ENCODE data around the gene SOHLH2.

Gene SOHLH2

DNA sequence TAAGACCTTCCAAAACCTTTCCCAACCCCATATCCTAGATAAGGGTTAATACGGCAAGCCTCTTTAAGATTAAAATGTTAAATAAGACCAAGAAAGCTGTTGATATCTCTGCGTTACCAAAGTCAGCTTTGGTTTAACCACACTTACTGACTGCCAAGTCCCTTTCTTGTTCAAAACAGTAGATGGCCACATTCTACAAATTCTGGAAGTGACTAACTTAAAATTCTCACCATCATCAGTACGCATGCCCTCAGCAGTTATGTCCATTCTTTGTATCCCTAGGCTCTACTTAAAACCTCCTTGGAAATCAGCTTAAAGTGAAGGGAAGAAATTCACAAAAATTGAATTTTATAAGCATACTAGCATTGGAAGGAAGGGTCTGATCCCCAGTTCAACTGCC lies 23.6 kb downstream of the SOHLH2 start:
- in situ Hi-C loops (cut with MboI; ENCODE audit: low sequenced_read_pairs): no loop called here

DNA sequence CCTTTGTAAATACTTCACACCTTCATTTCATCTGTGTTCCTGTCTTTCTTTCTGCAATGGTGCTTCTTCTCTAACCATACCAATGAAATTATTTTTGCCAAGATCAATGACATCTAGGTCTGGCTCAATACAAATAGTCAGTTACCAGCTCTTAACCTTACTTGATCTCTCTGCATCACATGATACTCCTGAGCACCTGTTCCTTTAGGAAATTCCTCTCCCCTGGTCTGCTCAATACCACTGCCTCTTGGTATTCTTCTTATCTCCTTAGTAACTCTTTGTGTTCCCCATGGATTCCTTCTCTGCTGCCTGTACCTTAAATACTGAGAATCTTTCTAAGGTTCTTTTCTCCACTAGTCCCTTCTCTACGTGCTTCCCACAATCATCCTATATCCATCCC lies 25.9 kb downstream of the SOHLH2 start:
- in situ Hi-C loops (cut with MboI; ENCODE audit: low sequenced_read_pairs): no loop called here

GRCh38 chr13:36183901-36184300 lies 30.5 kb downstream of the SOHLH2 start:
- in situ Hi-C loops (cut with MboI; ENCODE audit: low sequenced_read_pairs): no loop called here

DNA sequence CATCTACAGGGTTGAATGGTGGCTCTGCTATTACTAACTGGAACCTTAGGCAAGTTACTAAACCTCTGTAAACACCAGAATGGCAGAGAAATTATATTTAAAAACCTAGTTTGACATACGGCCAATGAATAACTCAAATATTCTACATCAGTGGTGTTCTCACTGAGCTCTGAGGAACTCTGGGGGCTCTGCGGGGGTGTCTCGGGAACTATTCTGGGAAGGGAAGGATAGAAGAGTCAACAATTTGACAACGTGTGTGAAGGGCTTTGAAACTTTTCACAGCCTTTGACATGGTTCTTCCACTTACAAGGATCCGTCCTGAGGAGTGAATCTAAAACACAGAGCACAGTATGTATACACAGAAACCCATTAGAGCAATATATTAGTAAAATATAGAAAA lies 38.7 kb downstream of the SOHLH2 start:
- in situ Hi-C loops (cut with MboI; ENCODE audit: low sequenced_read_pairs): no loop called here

DNA sequence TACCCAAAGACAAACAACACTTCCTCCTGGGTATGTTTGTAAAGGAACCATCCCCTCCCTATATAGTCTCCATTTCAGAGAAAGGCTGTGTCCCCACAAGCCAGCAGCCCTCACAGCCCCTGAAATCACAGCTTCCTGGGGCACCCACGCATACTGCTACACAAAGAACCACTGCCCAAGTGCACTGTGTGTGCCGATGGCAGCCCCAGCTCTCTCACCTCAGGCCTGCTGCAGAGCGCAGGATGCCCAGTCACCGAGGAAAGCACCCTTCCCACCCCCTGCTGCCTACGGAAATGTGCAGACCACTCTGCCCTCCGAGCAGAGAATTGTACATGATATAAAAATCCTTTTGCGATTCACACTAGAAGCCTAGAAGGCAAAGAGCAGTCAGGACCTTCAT lies 39.4 kb downstream of the SOHLH2 start:
- in situ Hi-C loops (cut with MboI; ENCODE audit: low sequenced_read_pairs): no loop called here

- in situ Hi-C loops (cut with MboI; ENCODE audit: low sequenced_read_pairs): no loop called here
Measured at GRCh38 chr13:36173571-36174322, 40.6 kb downstream of the SOHLH2 start.

- in situ Hi-C loops (cut with MboI; ENCODE audit: low sequenced_read_pairs): no loop called here
Measured at GRCh38 chr13:36166046-36166445, 48.3 kb downstream of the SOHLH2 start.

DNA sequence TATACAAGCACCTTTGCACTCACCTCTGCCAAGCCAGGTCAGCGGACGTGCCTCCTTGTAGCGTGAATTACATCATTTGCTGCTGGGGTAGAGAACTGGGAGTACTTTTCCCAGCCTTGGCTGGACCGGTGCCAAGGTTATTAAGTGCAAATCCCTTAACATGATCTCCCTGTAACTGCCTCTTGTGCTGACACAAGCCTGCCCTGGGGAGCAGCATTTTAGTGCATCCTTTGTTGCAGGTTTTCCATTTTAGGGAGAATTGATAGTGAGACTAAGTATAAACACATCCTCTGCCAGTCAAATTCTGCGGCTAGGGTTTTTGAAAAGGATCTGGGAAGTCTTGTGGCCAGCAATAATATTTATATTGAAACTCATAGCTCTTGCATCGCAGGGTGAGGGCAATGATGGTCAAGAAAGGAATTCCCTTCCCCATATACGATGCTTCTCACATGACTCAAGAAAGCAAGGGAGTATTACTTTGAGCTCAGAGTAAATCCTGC lies 50.5 kb downstream of the SOHLH2 start:
- in situ Hi-C loops (cut with MboI; ENCODE audit: low sequenced_read_pairs): no loop called here

DNA sequence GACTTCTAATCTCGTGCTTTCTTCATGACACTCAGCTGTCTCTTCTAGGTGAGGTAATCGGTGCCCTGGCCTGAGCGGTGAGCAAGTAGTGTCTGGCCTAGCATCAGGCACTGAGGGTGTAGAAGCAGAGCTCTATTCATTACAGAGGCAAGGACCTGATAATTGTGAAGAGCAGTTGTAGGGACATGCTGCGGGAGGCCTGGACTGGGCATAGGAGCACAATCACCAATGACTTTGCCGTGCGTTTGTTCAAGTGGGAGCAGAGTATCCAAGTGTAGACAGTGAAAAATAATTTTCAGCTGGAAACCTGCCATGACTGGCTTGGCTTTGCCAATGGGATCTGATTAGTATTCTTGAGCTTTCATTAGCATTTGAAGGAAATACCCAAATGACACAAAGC lies 51.1 kb downstream of the SOHLH2 start:
- in situ Hi-C loops (cut with MboI; ENCODE audit: low sequenced_read_pairs): no loop called here

GRCh38 chr13:36160297-36160696 lies 54.1 kb downstream of the SOHLH2 start:
- in situ Hi-C loops (cut with MboI; ENCODE audit: low sequenced_read_pairs): no loop called here

DNA sequence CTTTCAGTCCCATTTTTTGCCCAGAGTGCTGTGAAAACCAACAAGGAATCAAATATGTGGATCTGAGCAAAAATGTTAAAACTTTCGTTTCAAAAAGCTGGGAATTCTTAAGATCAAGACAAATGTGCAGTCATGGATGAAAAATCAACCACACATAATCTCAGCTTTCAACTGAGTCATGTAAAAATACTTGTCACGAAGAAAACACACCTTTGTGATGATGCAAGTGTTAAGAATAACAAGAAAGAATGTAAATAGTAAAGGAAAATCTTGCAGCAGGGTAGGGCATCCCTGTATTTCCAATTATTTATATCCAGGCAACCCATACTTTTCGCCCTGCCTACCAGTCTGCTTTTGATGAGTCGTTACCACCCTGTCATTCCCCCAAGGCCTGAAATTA lies 55.7 kb downstream of the SOHLH2 start:
- in situ Hi-C loops (cut with MboI; ENCODE audit: low sequenced_read_pairs): no loop called here

- in situ Hi-C loops (cut with MboI; ENCODE audit: low sequenced_read_pairs): no loop called here
Measured at GRCh38 chr13:36157480-36157879, 56.9 kb downstream of the SOHLH2 start.

DNA sequence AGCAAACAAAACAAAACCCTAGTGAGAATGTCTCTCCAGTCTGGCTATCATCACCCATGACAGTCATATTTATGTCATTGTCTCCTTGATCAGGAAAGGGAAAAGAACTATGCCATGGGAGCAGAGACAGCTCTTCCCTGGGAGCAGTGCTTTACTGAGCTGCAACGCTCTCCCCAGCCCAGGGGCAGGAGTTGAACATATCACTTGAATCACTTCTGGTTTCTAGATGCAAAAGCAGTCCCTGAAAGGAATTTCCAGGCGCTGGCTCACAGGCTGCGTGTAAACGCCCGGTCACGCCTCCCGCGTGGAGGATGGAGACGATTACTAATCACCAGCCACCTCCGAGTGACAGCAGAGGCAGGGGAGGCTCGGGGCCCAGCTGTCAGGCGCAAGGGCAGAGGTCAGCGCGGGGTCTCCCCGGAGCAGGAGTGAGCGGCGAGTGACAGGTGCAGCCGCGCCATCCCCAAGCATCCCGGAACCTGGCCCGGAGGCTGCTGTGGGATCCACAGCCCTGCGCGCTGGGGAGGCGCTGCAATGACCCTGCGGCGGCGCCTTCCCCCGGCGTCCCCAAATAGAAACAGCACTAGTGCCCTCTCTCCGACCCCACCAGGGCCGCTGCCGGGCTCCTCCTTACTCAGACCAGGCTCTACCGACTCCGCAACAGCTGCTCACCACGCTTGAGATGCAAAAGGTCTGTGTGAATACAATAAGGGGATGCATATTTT lies 59.6 kb downstream of the SOHLH2 start:
- in situ Hi-C loops (cut with MboI; ENCODE audit: low sequenced_read_pairs): no loop called here

DNA sequence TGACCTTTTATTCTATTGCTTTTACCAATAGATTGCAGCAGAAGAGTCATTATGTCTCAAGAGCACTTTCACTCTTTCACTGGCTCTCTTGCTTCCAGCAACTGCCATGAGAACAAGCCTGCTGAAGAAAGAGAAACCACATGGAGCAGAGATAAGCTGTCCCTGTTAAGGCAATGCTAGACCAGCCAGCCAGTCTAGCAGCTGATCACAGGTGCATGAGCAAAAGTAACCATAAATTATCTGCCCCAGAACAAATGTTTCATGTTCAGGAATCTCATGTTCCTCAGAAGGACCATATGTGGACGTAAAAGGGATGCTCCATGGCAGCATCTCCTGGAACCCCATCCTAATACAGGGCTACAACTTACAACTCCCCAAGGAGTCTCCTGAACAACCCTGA lies 62.8 kb downstream of the SOHLH2 start:
- in situ Hi-C loops (cut with MboI; ENCODE audit: low sequenced_read_pairs): no loop called here

DNA sequence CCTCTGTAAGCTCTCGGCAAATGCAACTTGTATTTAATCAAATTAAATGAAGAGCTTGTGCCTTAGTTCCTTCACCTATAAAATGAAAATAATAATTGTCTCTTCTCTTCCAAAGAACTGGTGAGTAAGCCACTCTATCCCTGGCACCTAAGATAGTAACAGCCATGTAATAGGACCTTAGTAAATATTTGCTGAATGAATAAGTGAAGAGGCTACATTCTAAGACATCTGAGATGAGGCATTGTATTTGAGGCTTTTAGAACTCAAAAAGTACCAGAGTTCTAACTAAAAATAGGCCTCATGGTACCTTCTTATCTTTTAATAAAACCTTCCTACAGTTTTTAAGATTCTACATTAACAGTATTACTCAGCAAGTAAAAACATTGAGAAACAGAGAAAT lies 65.9 kb downstream of the SOHLH2 start:
- in situ Hi-C loops (cut with MboI; ENCODE audit: low sequenced_read_pairs): no loop called here

- in situ Hi-C loops (cut with MboI; ENCODE audit: low sequenced_read_pairs): no loop called here
Measured at GRCh38 chr13:36147330-36147729, 67.0 kb downstream of the SOHLH2 start.

DNA sequence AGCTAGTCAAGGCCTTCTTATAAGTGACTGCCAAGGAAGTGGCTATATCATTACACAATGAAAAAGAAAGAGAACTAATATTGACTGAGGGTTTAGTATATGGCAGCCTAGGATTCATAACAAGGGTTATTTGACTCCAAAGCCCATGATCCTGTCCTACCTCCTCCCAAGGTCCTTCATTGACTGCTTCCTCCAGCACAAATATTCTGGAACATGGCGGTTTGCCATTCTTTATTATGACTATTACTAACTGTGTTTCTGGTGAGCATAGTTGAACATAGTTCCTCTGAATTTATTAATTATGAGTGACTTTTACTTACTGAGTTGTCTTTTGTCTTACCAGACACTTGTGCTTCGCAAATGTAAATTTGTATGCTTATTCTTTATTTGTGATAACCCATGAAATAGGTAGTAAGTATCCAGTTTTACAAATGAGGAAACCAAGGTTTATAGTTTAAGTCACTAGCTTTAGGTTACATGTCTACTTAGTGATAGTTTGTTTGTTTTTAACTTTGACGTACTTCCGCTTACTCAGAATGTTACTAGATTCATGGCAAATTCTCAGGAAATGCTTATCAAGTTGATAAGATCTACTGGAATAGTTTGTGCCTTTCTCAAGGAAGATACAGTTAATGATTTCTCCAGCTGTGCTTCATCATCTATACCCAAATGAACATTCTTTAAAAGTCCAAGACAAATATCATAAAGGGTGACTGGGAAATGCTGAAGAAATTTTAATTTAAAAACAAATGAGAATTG lies 67.7 kb downstream of the SOHLH2 start:
- in situ Hi-C loops (cut with MboI; ENCODE audit: low sequenced_read_pairs): no loop called here

GRCh38 chr13:36143738-36144137 lies 70.6 kb downstream of the SOHLH2 start:
- in situ Hi-C loops (cut with MboI; ENCODE audit: low sequenced_read_pairs): no loop called here

- in situ Hi-C loops (cut with MboI; ENCODE audit: low sequenced_read_pairs): no loop called here
Measured at GRCh38 chr13:36142735-36143134, 71.6 kb downstream of the SOHLH2 start.

GRCh38 chr13:36135876-36136275 lies 78.5 kb downstream of the SOHLH2 start:
- in situ Hi-C loops (cut with MboI; ENCODE audit: low sequenced_read_pairs): no loop called here

- in situ Hi-C loops (cut with MboI; ENCODE audit: low sequenced_read_pairs): no loop called here
Measured at GRCh38 chr13:36134632-36135031, 79.7 kb downstream of the SOHLH2 start.

Data from HL-60/S4 (cell line).